Activated CD4-positive, alpha-beta memory T cell treated with anti-CD3 and anti-CD28 coated beads, Interleukin-2, amount 10 ng/mL, durations not matched to agents 7 days and 5 days (primary cell): Measurements from ENCODE around the gene PTTG1. TPM values are rescaled to one million over a fixed set of nuclear protein-coding genes. Genes with fewer than 3 reads are reported as not detected.

ENCODE experiments used
- CTCF ChIA-PET: fragments of 350-600 bp; sonication (Branson Sonifier 250); formaldehyde crosslinking; loops from one replicate; lab custom pipeline; 2021; ENCODE audit warnings: antibody characterized with exemption, inconsistent platforms; lab: Charles Lee
- POLR2A ChIA-PET: fragments of 350-600 bp; sonication (Branson Sonifier 250); formaldehyde crosslinking; loops from one replicate; lab custom pipeline; 2021; ENCODE audit warnings: antibody characterized with exemption; lab: Charles Lee
- DNase-seq: peaks from one replicate; pipeline ENCODE4 v3.0.0-alpha.2; 2020
- H3K27ac Mint-ChIP-seq: one replicate; pipeline ENCODE4 v1.8.0; 2021; ENCODE audit warnings: mild to moderate bottlenecking, mixed read lengths
- H3K27me3 Mint-ChIP-seq: one replicate; pipeline ENCODE4 v1.8.0; 2021; ENCODE audit warnings: mixed read lengths
- H3K36me3 Mint-ChIP-seq: one replicate; pipeline ENCODE4 v1.8.0; 2021; ENCODE audit warnings: low read depth, mixed read lengths
- H3K4me1 Mint-ChIP-seq: one replicate; pipeline ENCODE4 v1.8.0; 2021; ENCODE audit warnings: mixed read lengths
- H3K4me3 Mint-ChIP-seq: one replicate; pipeline ENCODE4 v1.8.0; 2021; ENCODE audit warnings: mild to moderate bottlenecking, mixed read lengths
- H3K9me3 Mint-ChIP-seq: one replicate; pipeline ENCODE4 v1.8.0; 2021; ENCODE audit warnings: mixed read lengths
- total RNA-seq, 2 experiments: library from RNA; stranded (reverse); gene quantifications; one replicate each; pipeline ENCODE4 v1.2.3, GENCODE V29; 2021

PTTG1 gene
- total RNA-seq, 2 experiments from 2014 or later, result 223 to 226 TPM

DNA sequence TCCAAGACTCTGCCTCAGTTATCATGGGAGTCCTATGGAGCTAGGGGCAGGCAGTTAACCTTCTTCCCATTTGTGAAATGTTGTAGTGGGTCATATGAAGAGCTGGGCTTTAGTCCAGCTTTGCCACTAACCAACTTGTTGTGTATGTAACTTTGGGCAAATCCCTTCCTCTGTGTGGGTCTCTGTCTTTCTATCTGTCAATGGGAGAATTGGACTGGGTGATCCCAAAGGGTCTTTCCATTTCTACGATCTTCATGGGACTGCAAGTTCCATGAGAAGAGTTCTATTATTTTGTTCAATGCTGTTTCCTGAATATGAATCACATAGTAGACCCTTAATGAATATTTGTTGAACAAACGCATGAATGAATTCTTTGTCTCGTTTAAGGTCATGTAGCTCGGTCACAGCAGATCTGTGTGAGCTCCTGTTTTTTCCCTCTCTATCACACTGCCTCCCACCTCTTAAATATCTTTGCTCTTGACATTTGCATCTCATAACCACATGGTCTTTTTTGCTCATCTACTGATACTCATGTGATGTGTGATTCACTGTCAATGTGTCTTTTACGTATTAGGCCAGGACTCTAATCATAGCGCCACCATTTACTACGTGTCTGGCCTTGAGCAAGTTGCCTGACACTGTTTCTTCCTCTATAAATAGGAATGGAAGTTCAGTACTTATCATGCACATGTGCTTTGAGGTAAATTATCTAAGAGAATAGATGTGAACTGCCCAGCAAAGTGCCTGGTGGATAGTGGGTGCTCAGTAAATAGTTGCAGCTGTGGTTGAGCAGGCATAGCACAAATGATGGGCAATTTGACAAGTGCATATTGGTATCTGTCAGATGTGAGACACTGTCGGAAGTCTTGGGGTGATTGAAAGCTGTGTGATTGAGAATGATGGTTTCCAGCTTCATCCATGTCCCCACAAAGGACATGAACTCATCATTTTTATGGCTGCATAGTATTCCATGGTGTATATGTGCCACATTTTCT lies 37.4 kb downstream of the PTTG1 start:
- H3K27me3 Mint-ChIP-seq, result no peaks in the 10 kb centered on the region
- CTCF ChIA-PET, result interaction anchor here (5.7 kb wide), 1 partner anchor 19 kb away, joined by 85 read pairs; no protein-coding TSS in a partner anchor
- H3K4me1 Mint-ChIP-seq, result peaks cover 22% of the 10 kb centered on the region
- H3K36me3 Mint-ChIP-seq, result no peaks in the 10 kb centered on the region
- no peaks in the 10 kb centered on the region for H3K9me3 Mint-ChIP-seq
- no peak for DNase-seq
- no peak overlapping the region for H3K27ac Mint-ChIP-seq
- H3K4me3 Mint-ChIP-seq, result no peak overlapping the region
- POLR2A ChIA-PET, result interaction anchor here (0.5 to 1.4 kb wide), 4 partner anchors 12 to 41 kb away, joined by 3 to 5 read pairs (median 3); no protein-coding TSS in a partner anchor

DNA sequence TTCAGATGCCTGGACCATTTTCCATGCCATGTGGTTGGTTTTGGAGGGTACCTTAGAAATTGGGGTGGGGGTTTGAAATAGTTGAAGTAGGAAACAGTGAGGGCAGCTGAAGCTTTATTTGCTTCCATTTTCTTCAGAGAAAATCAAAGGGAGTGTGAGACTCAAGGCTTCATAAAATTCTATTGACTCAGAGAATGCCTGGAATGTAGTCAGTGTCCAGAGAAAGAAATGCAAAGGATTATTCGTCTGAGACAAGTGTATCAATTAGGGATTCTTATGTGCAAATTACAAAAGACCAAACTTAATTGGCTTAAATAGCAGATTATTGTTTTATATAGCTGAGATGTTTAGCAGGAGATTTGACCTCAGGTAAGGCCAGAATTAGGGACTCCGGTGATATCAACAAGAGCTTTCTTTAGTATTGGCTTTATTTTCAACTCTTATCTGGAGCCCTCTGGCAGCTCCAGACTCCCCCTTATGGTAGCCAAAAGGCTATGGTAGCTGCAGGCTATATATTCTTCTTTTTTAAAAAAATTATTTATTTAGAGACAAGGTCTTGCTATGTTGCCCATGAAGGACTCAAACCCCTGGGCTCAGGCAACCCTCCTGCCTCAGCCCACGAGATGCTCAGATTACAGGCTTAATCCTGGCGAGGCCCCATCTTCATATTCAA lies 38.9 kb downstream of the PTTG1 start:
- H3K4me3 Mint-ChIP-seq, result no peak overlapping the region
- no peaks in the 10 kb centered on the region for H3K9me3 Mint-ChIP-seq
- CTCF ChIA-PET, result interaction anchor here (5.7 kb wide), 1 partner anchor 21 kb away, joined by 85 read pairs; no protein-coding TSS in a partner anchor
- no peak overlapping the region for H3K27ac Mint-ChIP-seq
- H3K36me3 Mint-ChIP-seq, result no peaks in the 10 kb centered on the region
- POLR2A ChIA-PET, result interaction anchor here (1.1 to 1.6 kb wide), 3 partner anchors 8 to 22 kb away, joined by 3 to 5 read pairs (median 4); no protein-coding TSS in a partner anchor
- H3K27me3 Mint-ChIP-seq, result no peaks in the 10 kb centered on the region
- no peak for DNase-seq
- peaks cover 32% of the 10 kb centered on the region for H3K4me1 Mint-ChIP-seq

DNA sequence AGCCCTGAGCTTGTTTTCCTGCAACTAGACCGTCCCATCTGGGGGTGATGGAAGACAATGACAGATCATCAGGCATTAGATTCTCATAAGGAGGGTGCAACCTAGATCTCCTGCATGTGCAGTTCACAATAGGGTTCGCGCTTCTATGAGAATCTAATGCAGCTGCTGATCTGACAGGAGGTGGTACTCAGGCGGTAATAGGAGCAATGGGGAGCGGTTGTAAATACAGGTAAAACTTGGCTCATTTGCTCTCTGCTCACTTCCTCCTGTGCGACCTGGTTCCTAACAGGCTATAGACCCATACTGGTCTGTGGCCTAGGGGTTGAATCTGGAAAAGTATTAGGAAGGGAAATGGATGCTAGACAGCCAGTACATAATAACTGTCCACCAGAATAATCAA lies 39.7 kb downstream of the PTTG1 start:
- Mint-ChIP-seq H3K9me3 (no peaks in the 10 kb centered on the region), H3K4me1 (peaks cover 33% of the 10 kb centered on the region), H3K27ac (no peak overlapping the region), H3K4me3 (no peak overlapping the region), H3K36me3 (no peaks in the 10 kb centered on the region), H3K27me3 (no peaks in the 10 kb centered on the region)
- DNase-seq, result no peak
- ChIA-PET CTCF (interaction anchor here (5.7 kb wide), 1 partner anchor 22 kb away, joined by 85 read pairs; no protein-coding TSS in a partner anchor), POLR2A (interaction anchor here (1.6 kb wide), 1 partner anchor 23 kb away, joined by 5 read pairs; no protein-coding TSS in a partner anchor)

DNA sequence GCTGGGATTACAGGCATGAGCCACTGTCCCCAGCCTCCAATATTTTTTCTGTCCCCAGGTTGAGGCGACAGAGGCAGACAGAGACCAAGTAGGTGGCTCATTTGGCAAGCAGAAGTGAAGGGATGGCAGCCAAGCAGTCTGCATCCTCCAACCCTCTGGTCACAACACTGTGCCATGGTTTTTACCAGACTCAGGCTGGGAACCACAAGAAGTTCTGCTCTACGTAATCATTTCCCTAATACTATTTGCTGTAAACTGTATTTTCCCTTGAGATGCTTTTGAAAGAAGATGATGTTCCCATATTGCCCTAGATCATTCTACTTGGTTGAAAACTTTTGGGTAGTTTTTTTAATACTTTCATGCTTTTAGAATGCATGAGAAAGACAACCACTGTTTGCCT lies 40.5 kb downstream of the PTTG1 start:
- Mint-ChIP-seq H3K4me3 (no peak overlapping the region), H3K36me3 (no peaks in the 10 kb centered on the region), H3K27me3 (no peaks in the 10 kb centered on the region), H3K9me3 (no peaks in the 10 kb centered on the region), H3K27ac (no peak overlapping the region), H3K4me1 (peaks cover 38% of the 10 kb centered on the region)
- POLR2A ChIA-PET, result no interaction called here
- CTCF ChIA-PET, result no interaction called here
- DNase-seq, result no peak

DNA sequence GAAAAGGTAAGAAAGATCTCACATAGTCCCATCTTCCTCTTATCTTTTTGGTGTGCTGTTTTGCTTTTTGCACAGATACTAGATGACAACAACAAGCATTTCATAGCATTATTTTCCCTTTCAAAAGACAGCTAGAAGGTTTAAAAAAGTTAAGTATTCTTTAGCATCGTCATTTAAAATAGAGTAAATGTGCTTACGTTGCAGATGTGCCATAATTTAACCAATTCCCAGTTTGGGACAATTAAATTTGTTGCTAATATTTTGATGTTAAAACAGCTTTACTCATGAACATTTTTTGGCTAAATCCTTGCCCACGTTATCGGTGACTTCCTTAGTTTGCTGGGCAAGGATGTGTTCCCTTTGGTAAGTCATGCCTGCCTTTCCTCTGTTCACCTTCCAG lies 41.6 kb downstream of the PTTG1 start:
- H3K4me3 Mint-ChIP-seq, result no peak overlapping the region
- H3K27me3 Mint-ChIP-seq, result no peaks in the 10 kb centered on the region
- H3K4me1 Mint-ChIP-seq, result peaks cover 46% of the 10 kb centered on the region
- peaks cover 2% of the 10 kb centered on the region for H3K36me3 Mint-ChIP-seq
- ChIA-PET POLR2A (interaction anchor here (1.0 kb wide), 1 partner anchor 10 kb away, joined by 4 read pairs; no protein-coding TSS in a partner anchor), CTCF (interaction anchor here (0.7 to 9.6 kb wide), 3 partner anchors 23 to 44 kb away, joined by 3 to 185 read pairs (median 6); partner anchors contain the start of gene SLU7)
- no peak overlapping the region for H3K27ac Mint-ChIP-seq
- DNase-seq, result no peak
- H3K9me3 Mint-ChIP-seq, result no peaks in the 10 kb centered on the region

DNA sequence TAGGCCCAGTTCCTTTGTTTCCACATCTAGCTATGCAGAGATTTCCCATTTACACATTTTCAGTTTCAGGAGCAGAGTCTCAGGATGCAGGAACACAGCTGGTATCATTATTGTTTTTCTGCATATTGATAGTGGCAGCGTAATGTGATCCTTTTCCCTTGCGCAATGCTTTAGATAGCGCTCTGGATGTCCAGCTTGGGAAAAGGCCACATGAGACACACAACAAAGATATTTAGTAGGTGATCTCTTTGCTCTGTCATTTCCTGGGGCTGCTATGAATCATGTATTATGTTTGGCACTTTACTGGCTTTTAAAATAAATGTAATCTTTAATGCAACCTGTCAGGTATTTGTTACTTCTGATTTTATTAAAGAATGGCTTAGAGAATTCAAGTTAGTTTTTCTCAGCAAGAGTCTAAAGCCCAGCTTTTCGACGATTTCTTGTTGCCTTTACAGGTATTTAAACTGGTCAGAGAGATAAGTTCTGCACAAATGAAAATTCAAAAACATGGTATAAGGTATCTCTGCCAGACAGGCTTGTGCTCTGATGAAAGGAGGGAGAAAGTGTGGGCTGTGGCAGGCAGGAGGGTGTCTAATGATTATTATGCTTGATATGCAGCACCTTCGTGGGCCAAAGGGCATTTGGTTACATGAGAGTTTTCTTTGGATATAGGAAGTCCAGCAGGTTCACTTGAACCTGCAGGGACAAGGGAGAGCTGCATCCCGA lies 42.2 kb downstream of the PTTG1 start:
- Mint-ChIP-seq H3K4me3 (no peak overlapping the region), H3K9me3 (no peaks in the 10 kb centered on the region), H3K27ac (no peak overlapping the region), H3K4me1 (peaks cover 49% of the 10 kb centered on the region), H3K36me3 (peaks cover 2% of the 10 kb centered on the region), H3K27me3 (no peaks in the 10 kb centered on the region)
- ChIA-PET POLR2A (interaction anchor here (1.0 to 8.1 kb wide), 4 partner anchors 11 to 40 kb away, joined by 3 to 104 read pairs (median 4); partner anchors contain the start of gene PTTG1), CTCF (interaction anchor here (1.5 to 9.6 kb wide), 2 partner anchors 23 to 43 kb away, joined by 6 to 185 read pairs; no protein-coding TSS in a partner anchor)
- DNase-seq, result no peak

DNA sequence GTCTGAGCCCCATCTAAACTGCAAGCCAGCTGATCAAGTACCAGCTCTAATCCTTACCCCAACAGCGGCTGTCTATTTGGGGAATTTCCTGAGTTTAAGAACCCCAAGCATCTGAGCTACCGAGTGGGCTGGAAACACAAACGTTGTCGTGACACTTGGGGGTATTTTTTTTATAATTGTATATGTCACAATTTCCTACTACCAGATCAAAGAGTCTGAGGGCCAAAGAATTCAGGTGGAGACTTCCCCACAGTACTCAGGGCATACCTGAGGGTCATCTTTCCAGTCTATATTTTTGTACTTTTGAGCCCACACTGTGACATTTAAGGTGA lies 42.8 kb downstream of the PTTG1 start:
- Mint-ChIP-seq H3K36me3 (peaks cover 4% of the 10 kb centered on the region), H3K4me3 (no peak overlapping the region), H3K9me3 (no peaks in the 10 kb centered on the region), H3K27ac (no peak overlapping the region), H3K4me1 (peaks cover 50% of the 10 kb centered on the region), H3K27me3 (no peaks in the 10 kb centered on the region)
- ChIA-PET CTCF (interaction anchor here (1.6 to 9.6 kb wide), 2 partner anchors 11 to 24 kb away, joined by 3 to 185 read pairs; no protein-coding TSS in a partner anchor), POLR2A (interaction anchor here (1.0 to 8.1 kb wide), 3 partner anchors 19 to 41 kb away, joined by 3 to 104 read pairs (median 4); partner anchors contain the start of gene PTTG1)
- DNase-seq, result no peak

DNA sequence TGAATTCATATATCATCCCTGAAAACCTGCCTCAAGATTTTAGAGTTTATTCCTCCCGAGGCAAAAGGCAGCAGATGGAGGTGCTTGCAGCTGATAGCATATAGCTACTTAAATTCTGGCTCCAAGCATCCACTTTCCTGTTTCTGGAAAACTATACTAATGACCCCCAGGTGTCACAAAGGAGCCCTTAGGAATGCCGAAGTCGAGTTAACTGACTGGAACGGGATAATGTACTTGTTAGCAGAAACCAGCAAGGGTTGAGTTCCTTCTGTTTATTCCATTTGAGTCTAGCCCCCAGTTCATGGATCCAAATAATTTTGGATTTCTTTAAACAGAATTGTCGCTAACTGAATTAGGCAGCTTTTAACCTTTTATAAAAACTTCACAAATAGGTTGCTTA lies 44.5 kb downstream of the PTTG1 start:
- Mint-ChIP-seq H3K27ac (no peak overlapping the region), H3K36me3 (peaks cover 18% of the 10 kb centered on the region), H3K9me3 (no peaks in the 10 kb centered on the region), H3K27me3 (no peaks in the 10 kb centered on the region), H3K4me3 (no peak overlapping the region), H3K4me1 (peaks cover 62% of the 10 kb centered on the region)
- ChIA-PET CTCF (interaction anchor here (0.6 to 9.6 kb wide), 4 partner anchors 25 to 44 kb away, joined by 3 to 185 read pairs (median 18); partner anchors contain the start of gene PTTG1), POLR2A (interaction anchor here (3.0 to 8.1 kb wide), 4 partner anchors 16 to 47 kb away, joined by 31 to 135 read pairs (median 88); partner anchors contain the start of genes PTTG1 and SLU7)
- no peak for DNase-seq

DNA sequence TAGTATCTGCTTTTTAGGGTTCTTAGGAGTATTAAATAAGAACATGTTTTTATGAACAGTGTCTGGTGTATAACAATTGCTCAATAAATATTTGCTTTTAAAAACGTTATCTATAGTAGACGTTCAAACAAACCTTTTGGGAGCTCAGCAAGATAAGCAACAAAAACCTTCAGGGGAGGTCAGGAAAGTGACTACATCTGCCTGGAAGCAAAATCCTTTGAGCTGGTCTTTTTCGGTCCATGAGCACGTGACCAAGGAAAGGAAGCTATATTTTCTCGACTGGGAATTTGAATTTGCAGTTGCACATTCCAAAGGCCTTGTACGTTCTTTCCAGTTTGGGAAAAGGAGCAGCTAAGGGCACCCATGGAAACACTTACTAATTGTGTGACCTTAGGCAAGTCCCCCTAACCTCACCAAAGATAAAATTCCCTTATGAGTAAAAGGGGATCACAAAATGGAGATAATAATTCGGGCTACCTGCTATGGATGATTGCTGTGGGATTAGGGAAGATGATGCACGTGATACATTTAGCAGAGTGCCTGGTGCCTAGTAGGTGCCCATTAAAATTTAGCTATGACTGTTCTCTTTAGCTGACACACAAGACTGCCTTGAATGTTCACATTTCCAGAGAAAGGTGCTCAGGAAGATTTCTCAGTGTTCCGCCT lies 45.4 kb downstream of the PTTG1 start:
- H3K36me3 Mint-ChIP-seq, result peaks cover 24% of the 10 kb centered on the region
- no peaks in the 10 kb centered on the region for H3K9me3 Mint-ChIP-seq
- ChIA-PET POLR2A (interaction anchor here (0.8 to 8.1 kb wide), 14 partner anchors 13 to 1259 kb away, joined by 3 to 135 read pairs (median 4); partner anchors contain the start of genes PTTG1 and SLU7), CTCF (interaction anchor here (0.9 to 9.6 kb wide), 9 partner anchors 11 to 48 kb away, joined by 3 to 185 read pairs (median 5); partner anchors contain the start of gene SLU7)
- peak overlapping the region; percentile 99 for H3K4me3 Mint-ChIP-seq
- H3K27me3 Mint-ChIP-seq, result no peaks in the 10 kb centered on the region
- peak overlapping the region; percentile 99 for H3K27ac Mint-ChIP-seq
- H3K4me1 Mint-ChIP-seq, result peaks cover 69% of the 10 kb centered on the region
- no peak for DNase-seq

DNA sequence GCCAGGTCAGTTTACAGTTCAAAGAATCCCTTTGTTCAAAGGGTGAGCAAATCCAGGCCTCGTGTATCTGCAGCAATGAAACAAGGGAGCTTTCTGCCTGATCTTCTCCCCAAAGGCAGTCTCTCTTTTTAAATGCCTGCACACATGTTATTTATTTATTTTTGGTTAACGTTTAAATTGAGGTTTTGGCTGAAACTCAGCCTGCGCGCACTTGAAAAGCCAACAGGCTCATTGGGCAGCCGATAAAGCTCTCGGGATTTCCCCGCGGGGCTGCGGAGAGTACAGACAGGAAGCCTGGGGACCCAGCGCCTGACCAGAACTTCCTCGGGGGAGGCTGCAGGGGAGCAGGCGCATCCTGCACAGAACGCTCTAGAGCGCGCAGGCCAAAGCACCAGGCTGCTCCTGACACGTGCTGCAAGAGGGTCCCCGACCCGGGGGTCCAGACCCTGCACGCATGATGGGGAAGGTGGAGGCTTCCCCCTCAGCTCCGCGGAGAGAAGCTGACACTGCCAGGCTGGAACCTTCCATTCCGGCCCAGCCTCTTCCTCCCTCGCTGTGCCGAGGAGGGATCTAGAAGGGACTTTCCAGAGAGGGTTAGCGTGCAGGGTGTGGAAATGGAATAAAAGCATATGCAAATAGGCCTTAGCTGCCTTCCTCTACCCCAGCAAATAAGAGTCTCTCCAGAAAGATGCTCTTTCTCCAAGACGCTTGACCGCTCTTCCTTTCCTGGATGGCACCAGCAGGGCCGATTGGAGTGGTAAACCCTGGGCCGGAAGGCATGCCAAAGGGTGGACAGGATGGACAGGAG lies 46.1 kb downstream of the PTTG1 start:
- Mint-ChIP-seq H3K27ac (peak overlapping the region; percentile 99), H3K4me3 (peak overlapping the region; percentile 99), H3K36me3 (peaks cover 29% of the 10 kb centered on the region), H3K9me3 (no peaks in the 10 kb centered on the region), H3K27me3 (no peaks in the 10 kb centered on the region), H3K4me1 (peaks cover 71% of the 10 kb centered on the region)
- POLR2A ChIA-PET, result interaction anchor here (0.8 to 8.1 kb wide), 14 partner anchors 14 to 1259 kb away, joined by 3 to 135 read pairs (median 4); partner anchors contain the start of genes PTTG1 and SLU7
- peak; percentile 89 for DNase-seq
- CTCF ChIA-PET, result interaction anchor here (0.8 to 9.6 kb wide), 9 partner anchors 10 to 49 kb away, joined by 3 to 185 read pairs (median 5); partner anchors contain the start of gene SLU7
